ENCODE measurements around the gene HSF4. TPM values are rescaled to one million over a fixed set of nuclear protein-coding genes. Genes with fewer than 3 reads are reported as not detected.

The HSF4 gene
- total RNA-seq, 1 donor from 2014 or later: 5.7 TPM

DNA sequence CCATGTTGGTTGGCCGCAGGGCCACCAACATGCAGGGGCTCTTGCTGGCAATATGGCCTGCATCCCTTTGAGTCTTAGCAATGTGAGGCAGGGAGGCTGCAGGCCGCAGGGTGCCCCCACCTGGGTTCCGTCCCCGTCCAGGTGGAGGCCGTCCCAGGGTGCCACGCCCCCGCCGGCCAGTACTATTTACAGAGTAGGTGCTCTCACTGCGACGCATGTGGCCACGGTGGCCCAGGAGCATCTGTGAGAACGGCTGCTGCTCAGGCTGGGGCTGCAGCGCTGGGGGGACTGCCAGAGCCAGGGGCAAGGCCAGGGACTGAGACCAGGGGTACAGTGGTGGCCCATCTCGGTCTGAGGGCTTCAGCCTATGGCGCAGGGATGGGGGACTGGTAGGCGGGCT lies 15.6 kb downstream of the HSF4 start:
- H3K36me3 Mint-ChIP-seq (ENCODE audit: low read depth, unreplicated experiment): peaks cover 21% of the 10 kb centered on the region
- TF ChIP-seq, protein P1, sequence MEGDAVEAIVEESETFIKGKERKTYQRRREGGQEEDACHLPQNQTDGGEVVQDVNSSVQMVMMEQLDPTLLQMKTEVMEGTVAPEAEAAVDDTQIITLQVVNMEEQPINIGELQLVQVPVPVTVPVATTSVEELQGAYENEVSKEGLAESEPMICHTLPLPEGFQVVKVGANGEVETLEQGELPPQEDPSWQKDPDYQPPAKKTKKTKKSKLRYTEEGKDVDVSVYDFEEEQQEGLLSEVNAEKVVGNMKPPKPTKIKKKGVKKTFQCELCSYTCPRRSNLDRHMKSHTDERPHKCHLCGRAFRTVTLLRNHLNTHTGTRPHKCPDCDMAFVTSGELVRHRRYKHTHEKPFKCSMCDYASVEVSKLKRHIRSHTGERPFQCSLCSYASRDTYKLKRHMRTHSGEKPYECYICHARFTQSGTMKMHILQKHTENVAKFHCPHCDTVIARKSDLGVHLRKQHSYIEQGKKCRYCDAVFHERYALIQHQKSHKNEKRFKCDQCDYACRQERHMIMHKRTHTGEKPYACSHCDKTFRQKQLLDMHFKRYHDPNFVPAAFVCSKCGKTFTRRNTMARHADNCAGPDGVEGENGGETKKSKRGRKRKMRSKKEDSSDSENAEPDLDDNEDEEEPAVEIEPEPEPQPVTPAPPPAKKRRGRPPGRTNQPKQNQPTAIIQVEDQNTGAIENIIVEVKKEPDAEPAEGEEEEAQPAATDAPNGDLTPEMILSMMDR (IDR thresholded peaks at IDR 0.05; ENCODE audit: unreplicated experiment): no peak
- peaks cover 6% of the 10 kb centered on the region for H3K4me1 Mint-ChIP-seq (ENCODE audit: unreplicated experiment)
- no peak overlapping the region for H3K4me3 Mint-ChIP-seq (ENCODE audit: unreplicated experiment)
- H3K27ac Mint-ChIP-seq (ENCODE audit: unreplicated experiment): no peak overlapping the region
- H3K27me3 Mint-ChIP-seq (ENCODE audit: unreplicated experiment): peaks cover 19% of the 10 kb centered on the region
- no peak for DNase-seq (ENCODE audit: low spot score)
- H3K9me3 Mint-ChIP-seq (ENCODE audit: unreplicated experiment): no peaks in the 10 kb centered on the region

DNA sequence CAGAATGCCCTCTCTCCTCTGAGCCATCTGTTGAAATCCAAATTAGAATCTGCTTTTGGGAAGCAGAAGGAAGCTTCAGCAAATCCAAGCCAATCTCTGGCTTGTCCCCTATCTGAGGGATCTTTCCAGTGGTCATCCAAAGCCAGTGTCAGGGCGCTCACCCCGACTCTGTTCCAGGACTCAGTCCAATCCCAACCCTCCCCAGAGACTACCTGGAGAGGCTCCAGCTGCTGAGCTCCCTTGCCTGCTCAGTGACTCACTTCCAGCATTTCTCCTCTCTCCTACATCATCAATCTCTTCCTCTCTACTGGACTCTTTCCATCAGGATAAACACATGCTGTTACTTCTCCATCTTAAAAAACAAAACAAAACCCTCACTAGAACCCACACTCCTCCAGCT lies 16.8 kb downstream of the HSF4 start:
- Mint-ChIP-seq H3K9me3 (ENCODE audit: unreplicated experiment) (no peaks in the 10 kb centered on the region), H3K36me3 (ENCODE audit: low read depth, unreplicated experiment) (peaks cover 22% of the 10 kb centered on the region), H3K4me3 (ENCODE audit: unreplicated experiment) (no peak overlapping the region), H3K27ac (ENCODE audit: unreplicated experiment) (no peak overlapping the region), H3K4me1 (ENCODE audit: unreplicated experiment) (peaks cover 16% of the 10 kb centered on the region), H3K27me3 (ENCODE audit: unreplicated experiment) (peaks cover 16% of the 10 kb centered on the region)
- TF ChIP-seq, protein P1 (IDR thresholded peaks at IDR 0.05; ENCODE audit: unreplicated experiment): no peak
- DNase-seq (ENCODE audit: low spot score): no peak

DNA sequence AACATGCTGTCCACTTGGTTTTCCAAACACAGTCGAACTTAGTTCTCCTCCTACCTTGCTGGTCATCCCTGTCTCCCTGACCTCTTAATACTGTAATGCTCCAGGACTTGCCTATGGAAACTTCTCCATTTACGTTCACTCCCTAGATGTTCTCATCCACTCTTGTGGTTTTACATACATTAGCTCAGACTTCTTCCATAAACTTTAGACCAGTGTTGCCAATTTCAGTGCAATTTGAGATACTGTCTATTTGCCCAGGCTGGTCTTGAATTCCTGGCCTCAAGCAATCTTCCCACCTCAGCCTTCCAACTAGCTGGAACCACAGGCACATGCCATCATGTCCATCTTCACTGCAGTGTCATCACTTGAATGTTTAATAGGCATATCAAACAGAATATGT lies 17.7 kb downstream of the HSF4 start:
- Mint-ChIP-seq H3K27ac (ENCODE audit: unreplicated experiment) (no peak overlapping the region), H3K9me3 (ENCODE audit: unreplicated experiment) (no peaks in the 10 kb centered on the region), H3K36me3 (ENCODE audit: low read depth, unreplicated experiment) (peaks cover 15% of the 10 kb centered on the region), H3K4me3 (ENCODE audit: unreplicated experiment) (no peak overlapping the region), H3K27me3 (ENCODE audit: unreplicated experiment) (peaks cover 14% of the 10 kb centered on the region), H3K4me1 (ENCODE audit: unreplicated experiment) (peaks cover 20% of the 10 kb centered on the region)
- DNase-seq (ENCODE audit: low spot score): no peak
- TF ChIP-seq, protein P1 (IDR thresholded peaks at IDR 0.05; ENCODE audit: unreplicated experiment): no peak

DNA sequence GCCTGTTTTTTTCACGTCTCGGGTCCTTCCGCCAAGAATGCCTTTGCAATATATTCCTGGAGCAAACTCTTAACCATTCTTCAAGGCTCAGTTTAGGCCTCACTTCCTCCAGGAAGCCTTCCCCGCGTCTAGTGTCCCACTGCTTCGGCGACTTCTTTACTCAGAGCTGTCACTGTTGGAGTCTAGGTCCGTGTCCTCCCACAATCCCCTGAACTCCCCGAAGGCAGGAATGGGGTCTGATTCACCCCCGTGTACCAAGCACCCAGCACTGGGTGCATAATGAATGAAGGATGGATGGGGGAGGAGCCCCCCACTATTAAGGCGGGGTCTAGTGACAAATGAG lies 18.7 kb downstream of the HSF4 start:
- H3K27me3 Mint-ChIP-seq (ENCODE audit: unreplicated experiment): peaks cover 10% of the 10 kb centered on the region
- no peaks in the 10 kb centered on the region for H3K9me3 Mint-ChIP-seq (ENCODE audit: unreplicated experiment)
- peaks cover 22% of the 10 kb centered on the region for H3K4me1 Mint-ChIP-seq (ENCODE audit: unreplicated experiment)
- DNase-seq (ENCODE audit: low spot score): no peak
- no peak overlapping the region for H3K4me3 Mint-ChIP-seq (ENCODE audit: unreplicated experiment)
- TF ChIP-seq, protein P1 (IDR thresholded peaks at IDR 0.05; ENCODE audit: unreplicated experiment): no peak
- peaks cover 10% of the 10 kb centered on the region for H3K36me3 Mint-ChIP-seq (ENCODE audit: low read depth, unreplicated experiment)
- H3K27ac Mint-ChIP-seq (ENCODE audit: unreplicated experiment): no peak overlapping the region

DNA sequence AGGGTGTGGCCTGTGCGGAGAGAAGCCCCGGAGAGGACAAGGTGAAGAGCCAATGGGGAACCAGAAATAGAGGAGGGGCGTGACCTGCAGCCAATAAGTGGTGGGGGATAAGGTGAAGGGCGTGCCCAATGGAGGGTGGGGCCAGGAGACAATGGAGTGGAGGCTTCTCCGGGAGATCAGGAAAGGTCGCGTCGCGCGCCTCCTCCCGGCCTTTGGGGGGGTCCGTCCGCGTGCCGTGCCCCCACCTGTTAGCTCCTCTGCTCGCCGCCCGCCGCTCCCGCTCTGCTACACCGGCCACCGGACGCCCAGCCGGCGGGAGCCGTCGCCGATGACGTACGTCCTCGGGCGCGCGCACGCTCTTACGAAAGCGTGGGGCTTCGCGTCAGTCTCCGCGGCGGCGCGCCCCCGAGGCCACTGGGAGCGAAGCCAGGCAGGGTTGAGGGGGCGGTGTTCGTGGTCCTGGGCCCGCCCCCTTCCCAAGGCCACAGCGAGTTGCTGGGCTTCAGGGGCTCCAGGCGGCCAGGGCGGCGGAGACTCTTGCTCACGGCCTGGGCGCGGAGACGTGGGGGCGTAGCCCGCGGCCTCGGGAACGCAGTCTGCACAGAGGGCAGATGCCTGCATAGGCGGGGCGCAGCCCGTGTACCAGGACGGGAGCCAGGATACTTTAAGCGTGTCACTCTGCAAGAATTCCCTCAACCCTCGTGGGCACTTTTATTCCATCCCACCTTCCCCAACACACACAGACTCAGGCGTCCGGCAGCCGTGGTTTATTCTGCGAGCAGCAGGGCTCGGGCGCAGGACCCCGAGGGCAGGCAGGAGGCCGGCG lies 19.3 kb downstream of the HSF4 start, which contains the start of gene MATCAP1:
TSS of gene MATCAP1 (minus strand) at position 337 of the 826 bp plus-strand sequence. CDS start 3,353 bp downstream, outside the sequence.
- H3K4me3 Mint-ChIP-seq (ENCODE audit: unreplicated experiment): no peak within 1 kb of the TSS
- no peak within 1 kb of the TSS for H3K27ac Mint-ChIP-seq (ENCODE audit: unreplicated experiment)
- H3K36me3 Mint-ChIP-seq (ENCODE audit: low read depth, unreplicated experiment): peaks cover 9% of the 10 kb centered on the region

More for the DNA sequence above, 19.3 kb downstream of the HSF4 start, which contains the start of gene MATCAP1:
- Mint-ChIP-seq H3K4me1 (ENCODE audit: unreplicated experiment) (peaks cover 21% of the 10 kb centered on the region), H3K9me3 (ENCODE audit: unreplicated experiment) (no peaks in the 10 kb centered on the region), H3K27me3 (ENCODE audit: unreplicated experiment) (peaks cover 10% of the 10 kb centered on the region)
- peak; percentile 92 for DNase-seq (ENCODE audit: low spot score)
- TF ChIP-seq, protein P1 (IDR thresholded peaks at IDR 0.05; ENCODE audit: unreplicated experiment): no peak

Data from endothelial cell (in vitro differentiated cells).